SK-N-SH (cell line): Measurements from ENCODE around the gene ACOX2. TPM values are rescaled to one million over a fixed set of nuclear protein-coding genes. Genes with fewer than 3 reads are reported as not detected.
A peak's percentile ranks its signal among the peaks of the same experiment; 100 is the strongest.

Experiments used
- CTCF ChIA-PET: fragments of 300-600, 350-600 bp; formaldehyde crosslinking; extraction: SDS; loops from one replicate; lab custom pipeline; 2021; lab: Yijun Ruan, JAX
- POLR2A ChIA-PET: fragments of 350-600 bp; sonication (Branson Sonifier 250); formaldehyde crosslinking; extraction: SDS; loops from one replicate; lab custom pipeline; 2020; ENCODE audit warnings: antibody characterized with exemption, inconsistent platforms; lab: Yijun Ruan, JAX
- DNase-seq: peaks from one replicate; pipeline ENCODE4 v3.0.0; 2012
- H2AFZ ChIP-seq: fragments of 200-600 bp; sonication (generic); 2 replicates; pipeline ENCODE4 v1.8.1; 2016; ENCODE audit warnings: antibody characterized with exemption, mild to moderate bottlenecking, low read depth
- H3F3A ChIP-seq: fragments of 200-600 bp; sonication (generic); replicated peaks from 2 replicates; pipeline ENCODE3; 2016; ENCODE audit warnings: antibody characterized with exemption, mild to moderate bottlenecking; ENCODE audit not compliant: insufficient read depth
- H3K27ac ChIP-seq, 2 experiments: fragments of 200-500 bp in 1 of 2; fragments of 200-600 bp in 1 of 2; sonication (Bioruptor generic) in 1 of 2; sonication (generic), shearing (Covaris generic) in 1 of 2; 2 replicates each; pipeline versions ENCODE4 v1.5.1 to v1.6.1; 2014 to 2016; ENCODE audit warnings: low read depth in 2 of 2, inconsistent platforms in 1 of 2, low read length in 1 of 2, mild to moderate bottlenecking in 1 of 2, mixed read lengths in 1 of 2
- H3K27me3 ChIP-seq: fragments of 200-600 bp; sonication (generic), shearing (Covaris generic); 2 replicates; pipeline ENCODE4 v1.6.1; 2016; ENCODE audit warnings: mixed run types; ENCODE audit not compliant: insufficient read depth
- H3K36me3 ChIP-seq, 2 experiments: fragments of 200-500 bp in 1 of 2; fragments of 200-600 bp in 1 of 2; sonication (Bioruptor generic) in 1 of 2; sonication (generic) in 1 of 2; replicated peaks in 1 of 2; 2 replicates each; pipeline versions ENCODE3 to v1.5.1; 2014 to 2016; ENCODE audit warnings: low read length in 1 of 2, mild to moderate bottlenecking in 1 of 2; ENCODE audit not compliant: insufficient read depth in 2 of 2, control insufficient read depth in 1 of 2
- H3K4me1 ChIP-seq, 2 experiments: fragments of 200-500 bp in 1 of 2; fragments of 200-600 bp in 1 of 2; sonication (Bioruptor generic) in 1 of 2; sonication (generic), shearing (Covaris generic) in 1 of 2; 2 replicates each; pipeline versions ENCODE4 v1.5.1 to v1.6.1; 2014 to 2016; ENCODE audit warnings: low read depth in 1 of 2, low read length in 1 of 2, mixed run types in 1 of 2; ENCODE audit not compliant: insufficient read depth in 2 of 2, control insufficient read depth in 1 of 2
- H3K4me2 ChIP-seq: fragments of 200-600 bp; sonication (generic), shearing (Covaris generic); 2 replicates; pipeline ENCODE4 v1.6.1; 2017; ENCODE audit warnings: mixed run types
- H3K4me3 ChIP-seq, 2 experiments: fragments of 200-500 bp in 1 of 2; fragments of 200-600 bp in 1 of 2; sonication (Bioruptor generic) in 1 of 2; sonication (generic), shearing (Covaris generic) in 1 of 2; 2 replicates each; pipeline versions ENCODE4 v1.5.1 to v1.8.1; 2014 to 2016; ENCODE audit warnings: low read depth in 2 of 2, inconsistent platforms in 1 of 2, low read length in 1 of 2, mild to moderate bottlenecking in 1 of 2, mixed read lengths in 1 of 2, moderate library complexity in 1 of 2
- H3K79me2 ChIP-seq: fragments of 200-600 bp; sonication (generic); 2 replicates; pipeline ENCODE4 v1.8.1; 2017; ENCODE audit warnings: mild to moderate bottlenecking; ENCODE audit not compliant: insufficient read depth
- H3K9ac ChIP-seq: fragments of 200-600 bp; sonication (generic); 2 replicates; pipeline ENCODE4 v1.6.1; 2017; ENCODE audit warnings: mixed run types
- H3K9me2 ChIP-seq: fragments of 200-600 bp; sonication (generic); 2 replicates; pipeline ENCODE4 v1.6.1; 2017; ENCODE audit warnings: mixed run types
- H3K9me3 ChIP-seq: fragments of 200-600 bp; sonication (generic); 2 replicates; pipeline ENCODE4 v1.6.1; 2017; ENCODE audit warnings: mixed run types, mild to moderate bottlenecking, moderate library complexity
- H4K20me1 ChIP-seq: fragments of 200-600 bp; sonication (generic); 2 replicates; pipeline ENCODE4 v1.6.1; 2017; ENCODE audit warnings: mild to moderate bottlenecking, mixed run types; ENCODE audit not compliant: insufficient read depth
- CHD2 ChIP-seq: fragments of 150-350 bp; IDR thresholded peaks from 2 replicates; pipeline ENCODE4 v1.6.1; 2018; ENCODE audit warnings: low read length; ENCODE audit not compliant: partially characterized antibody
- EP300 ChIP-seq, 2 experiments: IDR thresholded peaks; 2 replicates each; pipeline versions ENCODE4 v1.4.0 to v1.6.1; 2012; ENCODE audit warnings: borderline replicate concordance in 1 of 2, low read depth in 1 of 2, low read length in 1 of 2
- EZH2phosphoT487 ChIP-seq: fragments of 200-600 bp; sonication (generic); IDR thresholded peaks from 2 replicates; pipeline ENCODE4 v1.6.1; 2017; ENCODE audit warnings: low read depth, mixed run types, mild to moderate bottlenecking, antibody characterized with exemption, moderate library complexity, borderline replicate concordance
- FOSL2 ChIP-seq: IDR thresholded peaks from 2 replicates; pipeline ENCODE4 v1.4.0; 2012; ENCODE audit warnings: low read depth, mild to moderate bottlenecking, moderate library complexity, borderline replicate concordance
- FOXJ3 ChIP-seq: sonication (generic); formaldehyde crosslinking; IDR thresholded peaks from 2 replicates; pipeline ENCODE4 v1.5.1; 2020; ENCODE audit warnings: mild to moderate bottlenecking, missing genetic modification reagents
- GATA2 ChIP-seq: sonication (generic); formaldehyde crosslinking; IDR thresholded peaks from 2 replicates; pipeline ENCODE4 v1.5.0; 2020; ENCODE audit warnings: mild to moderate bottlenecking, missing genetic modification reagents
- JUND ChIP-seq: IDR thresholded peaks from 2 replicates; pipeline ENCODE4 v1.4.0; 2012
- MXI1 ChIP-seq: IDR thresholded peaks from 2 replicates; pipeline ENCODE4 v1.6.1; 2012; ENCODE audit warnings: mild to moderate bottlenecking, low read depth, low read length, improper control_type of control experiment
- NFIC ChIP-seq: IDR thresholded peaks from 2 replicates; pipeline ENCODE4 v1.4.0; 2012; ENCODE audit warnings: borderline replicate concordance
- NRF1 ChIP-seq: IDR thresholded peaks from 2 replicates; pipeline ENCODE4 v1.6.1; 2012; ENCODE audit warnings: low read depth, mild to moderate bottlenecking, low read length
- RAD21 ChIP-seq: IDR thresholded peaks from 2 replicates; pipeline ENCODE4 v1.6.1; 2012; ENCODE audit warnings: mild to moderate bottlenecking, low read length
- RCOR1 ChIP-seq: fragments of 150-350 bp; IDR thresholded peaks from 2 replicates; pipeline ENCODE4 v1.6.1; 2017; ENCODE audit warnings: antibody characterized with exemption, low read length
- RXRA ChIP-seq: IDR thresholded peaks from 2 replicates; pipeline ENCODE4 v1.4.0; 2012; ENCODE audit warnings: low read depth, mild to moderate bottlenecking, borderline replicate concordance
- SMC3 ChIP-seq: IDR thresholded peaks from 2 replicates; pipeline ENCODE4 v1.6.1; 2012; ENCODE audit warnings: low read depth, low read length, improper control_type of control experiment
- TCF12 ChIP-seq: IDR thresholded peaks from 2 replicates; pipeline ENCODE4 v1.4.0; 2012
- TEAD4 ChIP-seq: IDR thresholded peaks from 2 replicates; pipeline ENCODE4 v1.4.0; 2012; ENCODE audit warnings: mild to moderate bottlenecking, borderline replicate concordance; ENCODE audit not compliant: insufficient read depth
- YY1 ChIP-seq: IDR thresholded peaks from 2 replicates; pipeline ENCODE4 v1.4.0; 2012; ENCODE audit warnings: low read depth, mild to moderate bottlenecking
- WGBS: methylation state at CpG from one replicate; pipeline ENCODE4 v1.1.6; 2017; ENCODE audit warnings: low lambda C conversion rate; 5-methylcytosine and 5-hydroxymethylcytosine counted together
- polyA plus RNA-seq, 3 experiments: library from polyadenylated mRNA; depleted of rRNA; stranded (reverse); fragments of >200 nt; gene quantifications; 2 replicates each; pipeline ENCODE4 v1.2.3, GENCODE V29; 2012
- TF ChIP-seq, protein P1 (sequence below): fragments of 150-350 bp; IDR thresholded peaks from 2 replicates; pipeline ENCODE4 v1.6.1; 2017; ENCODE audit warnings: antibody characterized with exemption, low read length, low read depth, borderline replicate concordance
- TF ChIP-seq, protein P2 (sequence below): IDR thresholded peaks from 2 replicates; pipeline ENCODE4 v1.4.0; 2012; ENCODE audit warnings: low read depth
- TF ChIP-seq, protein P3 (sequence below): IDR thresholded peaks from 2 replicates; pipeline ENCODE4 v1.4.0; 2012; ENCODE audit warnings: low read depth, borderline replicate concordance
- TF ChIP-seq, protein P4 (sequence below): fragments of 200-600 bp; sonication (generic); IDR thresholded peaks from 2 replicates; pipeline ENCODE4 v1.6.1; 2017; ENCODE audit warnings: antibody characterized with exemption, mild to moderate bottlenecking, moderate library complexity

The ACOX2 gene
- polyA plus RNA-seq, 1 of the 3 experiments (the other 2 are of a cell fraction) = 9.0 TPM

DNA sequence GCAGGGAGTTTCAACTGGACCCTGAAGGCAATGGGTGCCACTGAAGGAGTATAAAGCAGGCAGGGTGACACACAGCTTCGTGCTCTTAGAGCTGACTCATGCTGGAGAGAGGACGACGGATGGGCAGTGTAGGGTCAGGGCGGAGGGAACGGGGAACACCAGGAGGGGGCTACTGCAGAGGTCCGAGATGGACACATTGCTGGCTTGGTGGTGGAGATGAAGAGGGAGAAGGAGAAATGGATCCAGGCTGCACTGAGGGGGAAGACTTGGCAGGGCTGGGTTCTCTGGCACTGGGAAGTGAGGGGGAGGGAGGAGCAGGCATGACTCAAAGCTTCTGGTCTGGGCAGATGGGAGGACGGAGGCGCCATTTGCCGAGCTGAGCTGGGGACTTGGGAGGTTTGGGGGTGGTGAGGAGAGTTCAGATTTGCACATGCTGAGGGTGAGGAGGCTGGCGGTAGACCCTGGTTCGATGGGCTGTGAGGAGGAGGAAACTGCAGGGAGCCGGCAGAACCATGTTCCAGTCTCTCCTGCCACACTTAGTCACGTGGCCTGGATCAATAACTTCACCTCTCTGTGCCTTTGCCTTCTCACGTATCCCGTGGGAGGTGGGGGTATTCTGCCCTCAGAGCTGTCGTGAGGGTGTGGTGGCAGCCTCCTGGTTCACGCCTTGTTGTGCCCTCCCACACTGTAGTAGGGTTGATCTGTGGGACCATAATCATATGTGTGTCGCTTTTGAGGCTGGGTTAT, 49.7 kb downstream of the ACOX2 start:
- H3K36me3 ChIP-seq = no peaks in the 10 kb centered on the region
- no peak overlapping the region for H3K9ac ChIP-seq
- peaks cover 8% of the 10 kb centered on the region for H3F3A ChIP-seq
- no peaks in the 10 kb centered on the region for H4K20me1 ChIP-seq
- no peaks in the 10 kb centered on the region for H3K9me3 ChIP-seq
- ChIA-PET POLR2A (interaction anchor here (1.1 kb wide), 1 partner anchor 13 kb away, joined by 3 read pairs; no protein-coding TSS in a partner anchor), CTCF (interaction anchor here (1.2 to 2.7 kb wide), 4 partner anchors 24 to 81 kb away, joined by 4 to 19 read pairs (median 4); no protein-coding TSS in a partner anchor)
- 0 out of 2 replicates have a peak overlapping the region, but pooled peaks have one; percentile 0 for H3K4me2 ChIP-seq
- TF ChIP-seq, protein P1, sequence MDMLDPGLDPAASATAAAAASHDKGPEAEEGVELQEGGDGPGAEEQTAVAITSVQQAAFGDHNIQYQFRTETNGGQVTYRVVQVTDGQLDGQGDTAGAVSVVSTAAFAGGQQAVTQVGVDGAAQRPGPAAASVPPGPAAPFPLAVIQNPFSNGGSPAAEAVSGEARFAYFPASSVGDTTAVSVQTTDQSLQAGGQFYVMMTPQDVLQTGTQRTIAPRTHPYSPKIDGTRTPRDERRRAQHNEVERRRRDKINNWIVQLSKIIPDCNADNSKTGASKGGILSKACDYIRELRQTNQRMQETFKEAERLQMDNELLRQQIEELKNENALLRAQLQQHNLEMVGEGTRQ = no peak
- TF ChIP-seq RAD21 = no peak
- TF ChIP-seq, protein P2, sequence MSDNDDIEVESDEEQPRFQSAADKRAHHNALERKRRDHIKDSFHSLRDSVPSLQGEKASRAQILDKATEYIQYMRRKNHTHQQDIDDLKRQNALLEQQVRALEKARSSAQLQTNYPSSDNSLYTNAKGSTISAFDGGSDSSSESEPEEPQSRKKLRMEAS = peak; percentile 84
- TF ChIP-seq FOSL2 = peak; percentile 47; the same call in 1 of the 2 replicates
- TF ChIP-seq EP300 (IDR thresholded peaks at IDR 0.05; ENCODE audit: borderline replicate concordance in 1 of 2, low read depth in 1 of 2, low read length in 1 of 2) = no peak
- TF ChIP-seq NFIC = 0 out of 2 replicates have a peak, but pooled peaks have one; percentile 11
- TF ChIP-seq YY1 = peak; percentile 70; the same call in 1 of the 2 replicates
- TF ChIP-seq CHD2 = no peak
- no peak for TF ChIP-seq FOXJ3 (CRISPR knock-in tag)
- TF ChIP-seq NRF1 = no peak
- TF ChIP-seq MXI1 = no peak
- no peak for TF ChIP-seq RXRA
- peaks cover 0 to 12% of the 10 kb centered on the region in 2 experiments; a peak in 2 of 4 replicates for H3K4me1 ChIP-seq
- no peaks in the 10 kb centered on the region for H3K9me2 ChIP-seq
- peak overlapping the region; percentile 67 for H2AFZ ChIP-seq
- no peaks in the 10 kb centered on the region for H3K79me2 ChIP-seq
- H3K27me3 ChIP-seq = no peaks in the 10 kb centered on the region
- peak overlapping the region in 1 of 2 experiments; percentile 41; a peak in 2 of 4 replicates for H3K27ac ChIP-seq
- no peak overlapping the region for H3K4me3 ChIP-seq
- WGBS = 62% methylated on average over 16 of the region's 18 CpGs
- no peak for DNase-seq

DNA sequence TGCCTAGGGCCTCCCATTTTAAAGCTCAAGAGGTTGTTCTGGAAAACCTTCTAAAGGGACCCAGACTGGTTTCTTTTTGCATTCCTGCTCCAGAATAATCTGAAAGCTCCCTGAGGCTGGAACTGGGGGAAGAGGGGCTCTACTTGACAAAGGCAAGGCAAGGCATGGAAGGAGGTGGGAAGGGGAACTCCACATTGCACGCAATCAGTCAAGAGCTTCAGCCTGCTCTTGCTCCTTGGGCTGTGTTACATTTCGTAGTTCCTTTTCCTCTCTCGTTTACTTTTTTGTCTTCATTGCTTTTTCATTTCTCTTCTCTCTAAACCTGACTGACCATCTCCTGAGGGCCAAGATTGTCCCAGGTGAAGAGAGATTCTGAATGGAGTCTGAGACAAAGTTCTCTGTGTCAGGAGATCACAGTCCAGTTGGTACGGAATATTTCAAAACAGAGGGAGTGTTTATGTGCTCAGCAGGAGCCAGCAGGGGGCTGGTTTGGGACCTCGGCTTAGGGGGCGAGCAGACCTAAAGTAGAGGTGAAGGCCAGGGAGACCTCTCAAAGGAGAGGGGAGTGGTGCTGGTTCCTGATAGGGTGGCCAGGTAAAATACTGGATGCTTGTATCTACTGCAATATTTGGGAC, 51.1 kb downstream of the ACOX2 start:
- WGBS = 97% methylated on average over 6 of the region's 6 CpGs
- Histone ChIP-seq H3F3A (peaks cover 8% of the 10 kb centered on the region), H3K27me3 (no peaks in the 10 kb centered on the region), H3K9me2 (no peaks in the 10 kb centered on the region), H2AFZ (no peak overlapping the region), H3K9ac (no peak overlapping the region), H3K4me1 (peaks cover 0 to 7% of the 10 kb centered on the region in 2 experiments; a peak in 2 of 4 replicates), H3K4me2 (no peak overlapping the region), H3K9me3 (no peaks in the 10 kb centered on the region), H3K4me3 (no peak overlapping the region), H3K27ac (no peak overlapping the region), H4K20me1 (no peaks in the 10 kb centered on the region), H3K79me2 (no peaks in the 10 kb centered on the region), H3K36me3 (no peaks in the 10 kb centered on the region)
- ChIA-PET CTCF (interaction anchor here (0.5 to 2.7 kb wide), 6 partner anchors 22 to 144 kb away, joined by 3 to 19 read pairs (median 4); no protein-coding TSS in a partner anchor), POLR2A (interaction anchor here (1.1 kb wide), 1 partner anchor 12 kb away, joined by 3 read pairs; no protein-coding TSS in a partner anchor)
- DNase-seq = no peak
- TF ChIP-seq, protein P1 = no peak
- no peak for TF ChIP-seq GATA2 (CRISPR knock-in tag)
- TF ChIP-seq TEAD4 = no peak
- no peak for TF ChIP-seq RCOR1
- TF ChIP-seq RAD21 = no peak
- no peak for TF ChIP-seq JUND
- TF ChIP-seq YY1 = no peak
- no peak for TF ChIP-seq NFIC
- no peak for TF ChIP-seq EZH2phosphoT487
- TF ChIP-seq, protein P3, sequence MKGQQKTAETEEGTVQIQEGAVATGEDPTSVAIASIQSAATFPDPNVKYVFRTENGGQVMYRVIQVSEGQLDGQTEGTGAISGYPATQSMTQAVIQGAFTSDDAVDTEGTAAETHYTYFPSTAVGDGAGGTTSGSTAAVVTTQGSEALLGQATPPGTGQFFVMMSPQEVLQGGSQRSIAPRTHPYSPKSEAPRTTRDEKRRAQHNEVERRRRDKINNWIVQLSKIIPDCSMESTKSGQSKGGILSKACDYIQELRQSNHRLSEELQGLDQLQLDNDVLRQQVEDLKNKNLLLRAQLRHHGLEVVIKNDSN = no peak
- TF ChIP-seq, protein P4, sequence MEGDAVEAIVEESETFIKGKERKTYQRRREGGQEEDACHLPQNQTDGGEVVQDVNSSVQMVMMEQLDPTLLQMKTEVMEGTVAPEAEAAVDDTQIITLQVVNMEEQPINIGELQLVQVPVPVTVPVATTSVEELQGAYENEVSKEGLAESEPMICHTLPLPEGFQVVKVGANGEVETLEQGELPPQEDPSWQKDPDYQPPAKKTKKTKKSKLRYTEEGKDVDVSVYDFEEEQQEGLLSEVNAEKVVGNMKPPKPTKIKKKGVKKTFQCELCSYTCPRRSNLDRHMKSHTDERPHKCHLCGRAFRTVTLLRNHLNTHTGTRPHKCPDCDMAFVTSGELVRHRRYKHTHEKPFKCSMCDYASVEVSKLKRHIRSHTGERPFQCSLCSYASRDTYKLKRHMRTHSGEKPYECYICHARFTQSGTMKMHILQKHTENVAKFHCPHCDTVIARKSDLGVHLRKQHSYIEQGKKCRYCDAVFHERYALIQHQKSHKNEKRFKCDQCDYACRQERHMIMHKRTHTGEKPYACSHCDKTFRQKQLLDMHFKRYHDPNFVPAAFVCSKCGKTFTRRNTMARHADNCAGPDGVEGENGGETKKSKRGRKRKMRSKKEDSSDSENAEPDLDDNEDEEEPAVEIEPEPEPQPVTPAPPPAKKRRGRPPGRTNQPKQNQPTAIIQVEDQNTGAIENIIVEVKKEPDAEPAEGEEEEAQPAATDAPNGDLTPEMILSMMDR = no peak
- TF ChIP-seq TCF12 = no peak
- no peak for TF ChIP-seq FOSL2
- no peak for TF ChIP-seq SMC3
